ENCODE data around the gene IDNK.

- TF ChIP-seq MYC (IDR thresholded peaks at IDR 0.05; ENCODE audit: insufficient read depth, insufficient read length, insufficient replicate concordance, low read length, severe bottlenecking) (no peak), ASH2L (IDR thresholded peaks at IDR 0.05; ENCODE audit: borderline replicate concordance, low read depth) (no peak), NFIC (IDR thresholded peaks at IDR 0.05; ENCODE audit: low read depth, low read length) (no peak), TBL1XR1 (IDR thresholded peaks at IDR 0.05; ENCODE audit: low read depth, low read length) (no peak), CHD2 (IDR thresholded peaks at IDR 0.05; ENCODE audit: borderline replicate concordance, low read depth, low read length) (no peak)
- TF ChIP-seq, protein P1, sequence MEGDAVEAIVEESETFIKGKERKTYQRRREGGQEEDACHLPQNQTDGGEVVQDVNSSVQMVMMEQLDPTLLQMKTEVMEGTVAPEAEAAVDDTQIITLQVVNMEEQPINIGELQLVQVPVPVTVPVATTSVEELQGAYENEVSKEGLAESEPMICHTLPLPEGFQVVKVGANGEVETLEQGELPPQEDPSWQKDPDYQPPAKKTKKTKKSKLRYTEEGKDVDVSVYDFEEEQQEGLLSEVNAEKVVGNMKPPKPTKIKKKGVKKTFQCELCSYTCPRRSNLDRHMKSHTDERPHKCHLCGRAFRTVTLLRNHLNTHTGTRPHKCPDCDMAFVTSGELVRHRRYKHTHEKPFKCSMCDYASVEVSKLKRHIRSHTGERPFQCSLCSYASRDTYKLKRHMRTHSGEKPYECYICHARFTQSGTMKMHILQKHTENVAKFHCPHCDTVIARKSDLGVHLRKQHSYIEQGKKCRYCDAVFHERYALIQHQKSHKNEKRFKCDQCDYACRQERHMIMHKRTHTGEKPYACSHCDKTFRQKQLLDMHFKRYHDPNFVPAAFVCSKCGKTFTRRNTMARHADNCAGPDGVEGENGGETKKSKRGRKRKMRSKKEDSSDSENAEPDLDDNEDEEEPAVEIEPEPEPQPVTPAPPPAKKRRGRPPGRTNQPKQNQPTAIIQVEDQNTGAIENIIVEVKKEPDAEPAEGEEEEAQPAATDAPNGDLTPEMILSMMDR (IDR thresholded peaks at IDR 0.05 in 2 of 3, conservative IDR thresholded peaks at IDR 0.05 in 1 of 3; ENCODE audit: control insufficient read depth in 2 of 3, extremely low read depth in 1 of 3, insufficient read depth in 1 of 3, low read depth in 3 of 3, low read length in 3 of 3), result no peak
These were observed 37.9 kb upstream of the IDNK start for GRCh38 chr9:83584995-83585394.
